CD4-positive, CD25-positive, alpha-beta regulatory T cell (primary cell): ENCODE measurements around the gene LITAFD. TPM values are rescaled to one million over a fixed set of nuclear protein-coding genes. Genes with fewer than 3 reads are reported as not detected.
A peak's percentile ranks its signal among the peaks of the same experiment; 100 is the strongest.

Experiments
- ATAC-seq, 2 donors: fragments of 150-1000 bp; cut with Tn5 transposase; one replicate each; pipeline ENCODE4 v1.10.0; 2021; ENCODE audit warnings: low read depth in 2 of 2, moderate number of reproducible peaks in 2 of 2, moderate library complexity in 1 of 2
- DNase-seq, 3 donors: peaks; one replicate each; pipeline versions ENCODE4 v3.0.0 to v3.0.0-alpha.2; 2012 to 2022; ENCODE audit warnings: mixed read lengths in 1 of 3
- H3K27ac ChIP-seq: one replicate; pipeline ENCODE4 v1.7.0; 2013; ENCODE audit warnings: mild to moderate bottlenecking, low read length; ENCODE audit not compliant: insufficient read depth, poor library complexity, severe bottlenecking
- H3K27me3 ChIP-seq: one replicate; pipeline ENCODE4 v1.7.0; 2013; ENCODE audit warnings: low read length; ENCODE audit not compliant: control insufficient read depth, insufficient read depth
- H3K36me3 ChIP-seq: one replicate; pipeline ENCODE4 v1.7.0; 2013; ENCODE audit warnings: mild to moderate bottlenecking, low read length, moderate library complexity; ENCODE audit not compliant: control insufficient read depth, insufficient read depth
- H3K4me1 ChIP-seq: 2 replicates; pipeline ENCODE4 v1.7.0; 2013; ENCODE audit warnings: mild to moderate bottlenecking, low read length; ENCODE audit not compliant: insufficient read depth, control insufficient read depth, poor library complexity, severe bottlenecking
- H3K4me3 ChIP-seq: one replicate; pipeline ENCODE4 v1.7.0; 2013; ENCODE audit warnings: low read depth, mild to moderate bottlenecking, low read length, moderate library complexity
- H3K9me3 ChIP-seq, 2 experiments: 1 replicate in 1 of 2; 2 replicates in 1 of 2; pipeline ENCODE4 v1.7.0; 2013; ENCODE audit warnings: low read length in 2 of 2, mild to moderate bottlenecking in 1 of 2, moderate library complexity in 1 of 2; ENCODE audit not compliant: control insufficient read depth in 2 of 2
- H3K27ac Mint-ChIP-seq, 3 donors: one replicate each; pipeline ENCODE4 v1.8.0; 2020 to 2022; ENCODE audit warnings: mild to moderate bottlenecking in 3 of 3, mixed read lengths in 3 of 3, moderate library complexity in 2 of 3
- H3K27me3 Mint-ChIP-seq: one replicate; pipeline ENCODE4 v1.8.0; 2022; ENCODE audit warnings: mild to moderate bottlenecking, mixed read lengths
- H3K36me3 Mint-ChIP-seq: one replicate; pipeline ENCODE4 v1.8.0; 2020; ENCODE audit warnings: mixed read lengths
- H3K4me1 Mint-ChIP-seq, 4 donors: one replicate each; pipeline ENCODE4 v1.8.0; 2020 to 2022; ENCODE audit warnings: mixed read lengths in 4 of 4, mild to moderate bottlenecking in 1 of 4
- H3K4me3 Mint-ChIP-seq, 4 donors: one replicate each; pipeline ENCODE4 v1.8.0; 2020 to 2022; ENCODE audit warnings: mild to moderate bottlenecking in 4 of 4, mixed read lengths in 4 of 4, moderate library complexity in 3 of 4
- H3K9me3 Mint-ChIP-seq, 7 donors: one replicate each; pipeline ENCODE4 v1.8.0; 2020 to 2022; ENCODE audit warnings: mixed read lengths in 7 of 7, mild to moderate bottlenecking in 3 of 7, moderate library complexity in 2 of 7
- polyA plus RNA-seq, 4 donors: library from polyadenylated mRNA; unstranded; fragments of 300-500 nt; fragmentation: Illumina TruSeq; gene quantifications; one replicate each; pipeline ENCODE4 v1.2.3, GENCODE V29; 2021
- total RNA-seq: library from RNA; stranded (reverse); gene quantifications from one replicate; pipeline ENCODE4 v1.2.3, GENCODE V29; 2022

Gene LITAFD
- total and polyA plus RNA-seq, 5 donors from 2014 or later: not detected

DNA sequence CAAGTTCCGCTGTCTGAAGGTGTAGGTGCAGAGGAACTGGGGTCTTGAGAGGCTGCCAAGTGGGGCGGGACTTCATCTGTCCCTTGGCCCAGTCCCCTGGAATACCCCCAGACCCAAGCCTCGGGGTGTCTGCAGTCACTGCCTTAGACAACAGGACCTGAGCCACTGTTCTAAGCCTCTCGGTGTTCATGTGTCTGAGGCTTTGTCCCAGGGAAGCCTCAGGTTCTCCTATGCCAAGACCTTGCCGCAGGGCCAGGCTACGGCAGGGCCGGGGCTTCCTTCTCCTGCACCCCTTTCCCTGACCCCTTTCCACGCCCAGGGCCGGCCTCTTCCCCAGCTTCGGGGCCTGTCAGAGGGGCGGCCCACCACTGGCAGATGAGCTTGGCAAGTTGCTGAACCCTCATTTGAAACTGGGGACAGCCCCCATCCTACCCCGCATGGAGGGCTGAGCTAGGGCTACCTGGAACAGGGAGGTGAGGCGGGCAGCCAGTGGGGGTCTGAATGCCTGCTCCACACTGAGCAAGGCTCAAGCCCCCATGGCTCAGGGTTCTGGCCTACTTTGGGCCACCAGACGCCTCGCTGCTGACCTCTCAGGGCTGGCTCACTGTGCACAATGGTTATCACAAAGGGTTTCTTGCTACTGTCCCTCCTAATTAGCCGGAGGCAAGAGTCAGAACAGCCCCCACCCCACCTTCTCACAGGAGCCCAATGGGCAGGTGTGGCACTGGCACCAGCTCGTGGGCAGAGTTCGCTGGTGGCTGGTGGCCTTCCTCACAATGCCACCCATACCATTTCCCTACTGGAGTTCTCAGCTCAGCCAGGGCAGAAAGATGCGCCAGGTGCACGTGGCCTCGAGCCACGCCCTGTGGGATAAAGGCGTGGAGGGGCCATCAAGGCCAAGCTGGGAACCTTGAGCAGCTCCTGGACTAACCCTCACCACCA, 7.1 kb downstream of the LITAFD start:
- H3K4me1 ChIP-seq: no peaks in the 10 kb centered on the region
- no peak overlapping the region for H3K27ac ChIP-seq
- no peak overlapping the region for H3K4me3 ChIP-seq
- H3K9me3 Mint-ChIP-seq: no peaks in the 10 kb centered on the region
- no peak overlapping the region for H3K4me3 Mint-ChIP-seq
- no peak for DNase-seq
- H3K27me3 Mint-ChIP-seq: peaks cover 9% of the 10 kb centered on the region
- peaks cover 42% of the 10 kb centered on the region for H3K36me3 ChIP-seq
- H3K27me3 ChIP-seq: no peaks in the 10 kb centered on the region
- ATAC-seq: no peak
- H3K9me3 ChIP-seq: no peaks in the 10 kb centered on the region
- H3K4me1 Mint-ChIP-seq: peaks cover 4 to 24% (median 8%) of the 10 kb centered on the region in 4 donors
- H3K27ac Mint-ChIP-seq: no peak overlapping the region
- peaks cover 24% of the 10 kb centered on the region for H3K36me3 Mint-ChIP-seq

DNA sequence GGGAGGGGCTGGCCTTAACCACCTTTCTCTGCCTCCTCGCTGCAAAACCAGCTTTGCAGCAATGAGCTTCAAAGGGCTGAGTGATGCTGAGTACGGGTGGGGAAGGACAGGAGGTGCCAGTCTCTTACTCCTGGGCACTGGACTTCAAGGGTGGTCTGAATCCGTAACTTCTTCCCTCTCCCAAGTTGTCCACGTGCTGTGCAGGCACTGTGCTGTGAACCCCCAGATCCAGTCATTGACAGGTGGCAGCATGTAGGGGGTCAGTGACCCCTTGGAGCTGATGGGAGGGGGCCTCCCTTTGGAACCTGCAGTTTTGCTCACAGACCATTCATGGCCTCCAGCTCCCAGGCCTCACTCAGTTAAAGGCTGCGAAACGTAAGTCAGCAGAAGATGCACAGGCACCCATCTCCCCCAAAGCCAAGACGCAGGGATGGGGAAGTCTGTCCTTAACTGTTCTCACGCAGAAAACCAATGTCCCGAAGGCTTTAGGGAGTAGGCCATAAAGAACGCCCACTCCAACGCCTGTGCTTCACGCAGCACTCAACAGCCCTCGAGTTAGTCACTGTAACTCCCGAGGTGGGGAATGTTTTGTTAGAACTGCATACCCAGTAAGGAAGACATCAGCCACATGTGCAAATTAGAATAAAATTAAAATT, 7.9 kb downstream of the LITAFD start:
- Mint-ChIP-seq H3K4me3 (no peak overlapping the region), H3K9me3 (no peaks in the 10 kb centered on the region), H3K27ac (peak overlapping the region in 1 of 3 donors; percentile 10), H3K27me3 (peaks cover 9% of the 10 kb centered on the region), H3K4me1 (peaks cover 4 to 26% (median 9%) of the 10 kb centered on the region in 4 donors), H3K36me3 (peaks cover 29% of the 10 kb centered on the region)
- H3K9me3 ChIP-seq: no peaks in the 10 kb centered on the region
- ATAC-seq: no peak
- H3K27me3 ChIP-seq: no peaks in the 10 kb centered on the region
- H3K4me3 ChIP-seq: no peak overlapping the region
- H3K36me3 ChIP-seq: peaks cover 50% of the 10 kb centered on the region
- H3K27ac ChIP-seq: no peak overlapping the region
- no peak for DNase-seq
- H3K4me1 ChIP-seq: no peaks in the 10 kb centered on the region

DNA sequence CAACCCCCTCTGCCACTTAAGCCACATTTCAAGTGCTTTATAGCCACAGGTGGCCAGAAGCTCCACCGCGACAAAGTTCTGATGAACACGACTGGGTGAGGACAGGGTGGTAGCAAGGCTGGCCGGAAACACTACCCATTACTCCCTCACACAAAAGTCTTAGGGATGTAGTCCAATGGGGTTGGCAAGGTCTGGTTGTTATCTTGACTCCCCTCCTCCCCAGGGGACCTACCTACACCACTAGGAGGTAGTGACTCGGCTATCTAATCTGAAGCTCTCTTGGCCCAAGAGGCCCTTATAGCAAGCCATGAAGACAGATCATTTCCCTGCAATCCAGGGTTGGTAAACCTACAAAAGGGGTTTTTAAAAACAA, 8.4 kb downstream of the LITAFD start:
- Histone ChIP-seq H3K27me3 (no peaks in the 10 kb centered on the region), H3K36me3 (peaks cover 55% of the 10 kb centered on the region), H3K9me3 (no peaks in the 10 kb centered on the region), H3K4me3 (no peak overlapping the region), H3K4me1 (no peaks in the 10 kb centered on the region), H3K27ac (no peak overlapping the region)
- Mint-ChIP-seq H3K27ac (peak overlapping the region in 2 of 3 donors; percentile 10 to 49), H3K36me3 (peaks cover 34% of the 10 kb centered on the region), H3K4me3 (no peak overlapping the region), H3K4me1 (peaks cover 0 to 22% (median 7%) of the 10 kb centered on the region in 4 donors), H3K27me3 (peaks cover 9% of the 10 kb centered on the region), H3K9me3 (no peaks in the 10 kb centered on the region)
- ATAC-seq (no peak), DNase-seq (no peak)

DNA sequence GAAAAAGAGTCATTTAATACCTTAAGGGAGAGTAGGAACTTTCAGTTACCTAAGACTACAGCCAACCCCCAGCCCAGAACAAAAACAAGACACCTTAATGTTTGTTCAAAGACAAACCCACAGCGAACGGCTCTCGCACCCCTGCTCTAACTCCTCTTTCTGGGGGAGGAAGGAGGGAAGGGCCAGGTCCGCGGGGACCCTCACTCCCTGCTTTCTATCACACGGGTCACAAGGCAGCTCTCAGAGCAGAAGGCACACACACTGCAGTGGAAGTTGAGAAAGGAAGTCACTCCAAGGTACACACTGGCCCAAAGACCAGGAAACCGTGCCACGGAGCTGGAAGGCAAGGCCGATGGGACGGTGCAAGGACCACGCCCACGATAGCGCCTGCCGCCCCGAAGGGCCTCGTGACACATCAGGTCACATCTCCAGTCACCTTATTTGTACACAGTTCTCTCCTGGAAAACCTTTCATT, 10.0 kb downstream of the LITAFD start:
- Histone ChIP-seq H3K9me3 (no peaks in the 10 kb centered on the region), H3K4me3 (no peak overlapping the region), H3K27me3 (no peaks in the 10 kb centered on the region), H3K36me3 (peaks cover 71% of the 10 kb centered on the region), H3K4me1 (no peaks in the 10 kb centered on the region), H3K27ac (no peak overlapping the region)
- Mint-ChIP-seq H3K4me3 (peak overlapping the region in 2 of 4 donors; percentile 7 to 28), H3K27ac (peak overlapping the region; percentile 40 to 79 (median 65)), H3K27me3 (no peaks in the 10 kb centered on the region), H3K4me1 (peaks cover 0 to 15% (median 4%) of the 10 kb centered on the region in 4 donors), H3K36me3 (peaks cover 40% of the 10 kb centered on the region), H3K9me3 (no peaks in the 10 kb centered on the region)
- no peak for ATAC-seq
- DNase-seq: no peak

DNA sequence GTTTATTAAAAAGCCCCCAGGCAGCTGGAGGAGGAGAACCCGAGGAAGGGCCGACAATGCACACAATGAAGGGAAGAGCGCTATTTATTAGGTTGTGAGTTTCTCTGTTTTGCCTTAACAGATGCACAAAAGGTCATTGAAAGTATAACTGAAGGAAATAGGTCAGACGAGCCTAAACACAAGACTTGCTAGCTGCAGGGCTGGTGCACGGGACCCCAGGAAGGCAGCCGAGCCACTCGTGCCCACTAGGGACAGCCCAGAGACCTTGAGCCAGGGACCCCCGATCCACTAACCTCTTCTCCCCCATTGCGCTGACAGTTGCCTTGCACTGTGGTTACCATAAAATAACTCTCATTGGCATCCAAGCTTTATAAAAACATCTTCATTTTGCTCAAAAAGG, 11.3 kb downstream of the LITAFD start:
- Mint-ChIP-seq H3K36me3 (peaks cover 43% of the 10 kb centered on the region), H3K4me3 (no peak overlapping the region), H3K9me3 (no peaks in the 10 kb centered on the region), H3K27me3 (no peaks in the 10 kb centered on the region), H3K4me1 (peaks cover 1 to 15% (median 5%) of the 10 kb centered on the region in 4 donors), H3K27ac (no peak overlapping the region)
- H3K4me1 ChIP-seq: no peaks in the 10 kb centered on the region
- H3K27ac ChIP-seq: no peak overlapping the region
- H3K27me3 ChIP-seq: no peaks in the 10 kb centered on the region
- no peak for ATAC-seq
- no peak overlapping the region for H3K4me3 ChIP-seq
- H3K36me3 ChIP-seq: peaks cover 82% of the 10 kb centered on the region
- no peaks in the 10 kb centered on the region for H3K9me3 ChIP-seq
- no peak for DNase-seq

DNA sequence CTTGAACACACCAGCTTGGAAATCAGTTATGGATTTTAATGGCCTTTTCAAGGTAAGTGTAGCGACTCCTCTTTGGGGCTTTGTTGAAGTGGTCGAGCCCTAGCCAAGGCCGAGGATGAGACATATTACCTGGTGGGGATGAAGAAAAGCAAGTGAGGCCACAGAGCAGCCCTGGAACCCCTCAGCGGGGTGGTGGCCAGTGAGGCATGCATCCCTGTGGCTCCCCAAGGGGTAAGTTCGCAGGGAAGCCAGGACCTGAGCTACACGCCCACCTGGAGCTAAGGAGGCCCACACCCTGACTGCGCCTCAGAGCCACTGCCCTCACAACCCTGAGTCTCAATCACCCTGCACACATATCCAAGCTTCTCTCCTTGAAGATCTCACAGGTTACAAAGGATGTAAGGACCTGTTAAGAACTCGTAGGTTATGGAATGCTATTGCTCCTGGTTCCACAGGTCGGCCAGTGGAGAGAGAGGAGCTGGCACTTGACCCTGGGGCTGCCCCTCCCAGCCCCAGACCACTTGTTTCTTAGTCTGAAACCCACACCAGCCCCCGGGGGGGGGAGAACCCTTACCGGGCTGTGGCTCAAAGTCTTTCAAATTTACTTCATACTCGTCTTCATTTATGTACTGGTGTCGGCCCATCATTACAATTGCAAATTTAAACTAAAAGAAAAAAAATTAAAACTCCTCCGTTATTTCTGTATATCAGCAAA, 12.0 kb downstream of the LITAFD start:
- peaks cover 47% of the 10 kb centered on the region for H3K36me3 Mint-ChIP-seq
- H3K27ac ChIP-seq: no peak overlapping the region
- no peaks in the 10 kb centered on the region for H3K9me3 Mint-ChIP-seq
- ATAC-seq (no peak), DNase-seq (no peak)
- H3K4me1 Mint-ChIP-seq: peaks cover 1 to 15% (median 5%) of the 10 kb centered on the region in 4 donors
- no peaks in the 10 kb centered on the region for H3K27me3 Mint-ChIP-seq
- no peak overlapping the region for H3K4me3 ChIP-seq
- no peaks in the 10 kb centered on the region for H3K9me3 ChIP-seq
- H3K4me3 Mint-ChIP-seq: no peak overlapping the region
- peaks cover 89% of the 10 kb centered on the region for H3K36me3 ChIP-seq
- no peaks in the 10 kb centered on the region for H3K4me1 ChIP-seq
- H3K27ac Mint-ChIP-seq: no peak overlapping the region
- no peaks in the 10 kb centered on the region for H3K27me3 ChIP-seq

DNA sequence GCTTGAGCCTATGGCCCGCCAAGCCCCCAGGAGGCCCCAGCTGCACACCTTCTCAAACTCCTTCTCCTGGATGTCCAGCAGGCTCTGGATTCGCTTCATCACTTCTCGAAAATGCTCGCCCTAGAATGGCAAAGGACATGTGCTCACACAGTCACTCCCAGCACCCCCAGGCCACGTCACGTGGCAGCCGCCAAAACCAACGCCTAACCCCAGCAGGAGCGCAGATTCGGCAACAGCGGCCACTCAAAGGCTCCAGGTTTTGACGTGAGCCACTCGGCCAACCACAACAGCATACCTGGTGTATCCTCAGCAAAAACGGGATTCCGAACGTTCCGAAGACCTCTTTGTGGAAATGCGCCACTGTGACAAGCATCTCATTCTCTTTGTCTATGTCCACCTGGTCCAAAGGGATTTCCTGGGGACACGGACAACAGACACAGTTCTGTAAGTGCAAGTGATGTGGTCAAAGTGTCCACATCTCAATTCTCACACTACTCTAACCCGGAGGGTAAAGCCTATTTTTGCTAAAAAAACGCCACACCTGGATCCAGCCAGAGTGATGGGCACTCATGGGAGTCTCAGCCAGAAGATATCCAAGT, 12.7 kb downstream of the LITAFD start:
- Histone ChIP-seq H3K4me1 (no peaks in the 10 kb centered on the region), H3K27me3 (no peaks in the 10 kb centered on the region), H3K27ac (no peak overlapping the region), H3K9me3 (no peaks in the 10 kb centered on the region), H3K4me3 (no peak overlapping the region), H3K36me3 (peaks cover 96% of the 10 kb centered on the region)
- H3K4me3 Mint-ChIP-seq: no peak overlapping the region
- DNase-seq (no peak), ATAC-seq (no peak)
- no peaks in the 10 kb centered on the region for H3K27me3 Mint-ChIP-seq
- no peaks in the 10 kb centered on the region for H3K9me3 Mint-ChIP-seq
- H3K36me3 Mint-ChIP-seq: peaks cover 53% of the 10 kb centered on the region
- no peak overlapping the region for H3K27ac Mint-ChIP-seq
- H3K4me1 Mint-ChIP-seq: peaks cover 1 to 15% (median 5%) of the 10 kb centered on the region in 4 donors
